Measurements from ENCODE around the gene P2RY11.

The P2RY11 gene

DNA sequence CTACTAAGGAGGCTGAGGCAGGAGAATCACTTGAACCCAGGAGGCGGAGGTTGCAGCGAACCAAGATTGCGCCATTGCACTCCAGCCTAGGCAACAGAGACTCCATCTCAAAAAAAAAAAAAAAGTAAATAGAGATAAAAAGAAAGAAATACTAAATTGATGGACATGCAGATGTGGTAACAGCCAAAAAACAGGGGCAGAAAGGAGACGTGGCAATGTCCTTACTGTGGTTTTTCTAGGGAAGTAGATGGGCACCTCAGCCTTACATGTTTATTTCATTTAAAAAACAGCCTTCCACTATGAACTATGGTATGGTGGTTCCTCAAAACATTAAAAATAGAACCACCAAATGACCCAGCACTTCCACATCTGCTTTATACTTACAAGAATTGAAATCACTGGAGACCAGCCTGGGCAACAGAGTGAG is 14.7 kb downstream of the P2RY11 start:
- no peaks in the 10 kb centered on the region for H3K36me3 ChIP-seq (ENCODE audit: control insufficient read depth, insufficient read depth, low read length)
- H3K27ac ChIP-seq (ENCODE audit: insufficient read depth, low read depth, low read length, poor library complexity, severe bottlenecking) = no peak overlapping the region
- H3K4me3 ChIP-seq (ENCODE audit: insufficient read depth, low read depth, low read length) = no peak overlapping the region
- no peaks in the 10 kb centered on the region for H3K27me3 ChIP-seq (ENCODE audit: control insufficient read depth, insufficient read depth, low read length, poor library complexity, severe bottlenecking)
- no peaks in the 10 kb centered on the region for H3K4me1 ChIP-seq (ENCODE audit: control insufficient read depth, insufficient read depth, low read length)
- H3K9me3 ChIP-seq (ENCODE audit: control insufficient read depth, low read length) = no peaks in the 10 kb centered on the region
- 93 to 97% methylated on average over 3 to 4 of the region's 4 CpGs for WGBS, 2 experiments

GRCh38 chr19:10132905-10133304 is 21.4 kb downstream of the P2RY11 start:
- Histone ChIP-seq H3K4me1 (ENCODE audit: control insufficient read depth, insufficient read depth, low read length) (no peaks in the 10 kb centered on the region), H3K4me3 (ENCODE audit: insufficient read depth, low read depth, low read length) (no peak overlapping the region), H3K9me3 (ENCODE audit: control insufficient read depth, low read length) (no peaks in the 10 kb centered on the region), H3K27me3 (ENCODE audit: control insufficient read depth, insufficient read depth, low read length, poor library complexity, severe bottlenecking) (no peaks in the 10 kb centered on the region), H3K27ac (ENCODE audit: insufficient read depth, low read depth, low read length, poor library complexity, severe bottlenecking) (no peak overlapping the region), H3K36me3 (ENCODE audit: control insufficient read depth, insufficient read depth, low read length) (peaks cover 43% of the 10 kb centered on the region)
- WGBS, 2 experiments = 94 to 95% methylated on average over 7 of the region's 7 CpGs

- Histone ChIP-seq H3K9me3 (ENCODE audit: control insufficient read depth, low read length) (no peaks in the 10 kb centered on the region), H3K4me3 (ENCODE audit: insufficient read depth, low read depth, low read length) (no peak overlapping the region), H3K4me1 (ENCODE audit: control insufficient read depth, insufficient read depth, low read length) (no peaks in the 10 kb centered on the region), H3K27me3 (ENCODE audit: control insufficient read depth, insufficient read depth, low read length, poor library complexity, severe bottlenecking) (no peaks in the 10 kb centered on the region), H3K27ac (ENCODE audit: insufficient read depth, low read depth, low read length, poor library complexity, severe bottlenecking) (no peak overlapping the region), H3K36me3 (ENCODE audit: control insufficient read depth, insufficient read depth, low read length) (peaks cover 50% of the 10 kb centered on the region)
- 95 to 97% methylated on average over 11 of the region's 11 CpGs for WGBS, 2 experiments
Observed at GRCh38 chr19:10133596-10133995, 22.1 kb downstream of the P2RY11 start.

DNA sequence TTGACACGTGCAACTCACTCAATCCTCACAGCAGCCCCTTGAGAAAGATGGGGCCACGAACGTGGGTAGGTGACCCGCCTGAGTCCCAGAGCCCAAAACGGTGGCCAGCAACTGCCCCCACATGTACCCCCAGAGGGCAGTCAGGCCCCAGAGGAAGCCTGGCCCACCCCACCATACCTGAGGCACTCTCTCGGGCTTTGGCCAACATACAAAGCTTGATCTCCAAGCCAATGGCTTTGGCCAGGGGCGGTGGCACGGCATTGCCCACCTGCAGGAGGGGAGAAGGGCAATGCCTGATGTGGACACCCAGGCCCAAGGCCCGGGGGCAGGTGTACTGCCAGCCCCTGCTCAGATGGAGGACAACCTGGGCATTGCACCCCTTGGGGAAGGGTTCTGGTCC is 22.5 kb downstream of the P2RY11 start:
- no peaks in the 10 kb centered on the region for H3K4me1 ChIP-seq (ENCODE audit: control insufficient read depth, insufficient read depth, low read length)
- peaks cover 55% of the 10 kb centered on the region for H3K36me3 ChIP-seq (ENCODE audit: control insufficient read depth, insufficient read depth, low read length)
- no peak overlapping the region for H3K27ac ChIP-seq (ENCODE audit: insufficient read depth, low read depth, low read length, poor library complexity, severe bottlenecking)
- no peaks in the 10 kb centered on the region for H3K27me3 ChIP-seq (ENCODE audit: control insufficient read depth, insufficient read depth, low read length, poor library complexity, severe bottlenecking)
- H3K9me3 ChIP-seq (ENCODE audit: control insufficient read depth, low read length) = no peaks in the 10 kb centered on the region
- no peak overlapping the region for H3K4me3 ChIP-seq (ENCODE audit: insufficient read depth, low read depth, low read length)
- 93 to 94% methylated on average over 9 of the region's 9 CpGs for WGBS, 2 experiments

DNA sequence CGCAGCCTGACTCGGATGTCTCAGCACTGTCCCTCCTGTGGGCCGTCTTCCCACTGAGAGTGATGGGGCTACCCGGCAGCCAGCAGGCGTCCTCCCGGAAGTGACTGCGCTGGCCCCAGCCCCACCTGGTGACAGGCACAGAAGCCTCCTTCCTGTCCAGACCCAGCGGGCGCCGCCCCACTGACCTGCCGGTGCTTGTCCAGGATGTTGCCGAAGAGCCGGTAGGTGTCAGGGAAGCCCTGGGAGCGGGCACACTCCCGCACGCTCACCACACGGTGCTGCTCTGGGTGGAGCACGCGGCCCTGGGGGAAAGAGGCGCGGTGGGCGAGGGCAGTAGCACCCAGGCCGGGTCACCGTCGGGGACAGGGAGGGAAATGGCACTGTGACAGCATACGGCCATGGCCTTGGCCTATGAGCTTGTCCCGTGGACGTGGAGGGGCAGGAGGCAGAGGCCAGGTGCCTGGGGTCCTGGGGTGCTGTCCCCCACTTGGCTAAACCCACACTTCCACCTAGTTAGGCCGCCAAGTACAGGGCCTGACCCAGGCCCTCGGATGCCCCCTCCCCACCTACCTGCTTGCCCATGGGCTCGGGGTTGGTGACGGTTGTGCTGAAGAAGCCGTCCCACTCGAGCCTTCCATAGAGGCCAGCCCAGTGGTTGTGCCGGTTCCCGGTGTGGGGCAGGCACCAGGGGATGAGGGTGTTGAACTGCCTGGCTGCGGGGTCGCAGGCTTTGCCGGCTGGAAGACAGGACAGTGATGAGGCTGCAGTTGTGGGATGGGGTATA is 24.2 kb downstream of the P2RY11 start:
- Histone ChIP-seq H3K27ac (ENCODE audit: insufficient read depth, low read depth, low read length, poor library complexity, severe bottlenecking) (no peak overlapping the region), H3K9me3 (ENCODE audit: control insufficient read depth, low read length) (no peaks in the 10 kb centered on the region), H3K4me3 (ENCODE audit: insufficient read depth, low read depth, low read length) (no peak overlapping the region), H3K4me1 (ENCODE audit: control insufficient read depth, insufficient read depth, low read length) (no peaks in the 10 kb centered on the region), H3K27me3 (ENCODE audit: control insufficient read depth, insufficient read depth, low read length, poor library complexity, severe bottlenecking) (no peaks in the 10 kb centered on the region), H3K36me3 (ENCODE audit: control insufficient read depth, insufficient read depth, low read length) (peaks cover 69% of the 10 kb centered on the region)
- WGBS, 2 experiments = 96% methylated on average over 39 of the region's 39 CpGs

- H3K27me3 ChIP-seq (ENCODE audit: control insufficient read depth, insufficient read depth, low read length, poor library complexity, severe bottlenecking) = no peaks in the 10 kb centered on the region
- no peak overlapping the region for H3K27ac ChIP-seq (ENCODE audit: insufficient read depth, low read depth, low read length, poor library complexity, severe bottlenecking)
- H3K9me3 ChIP-seq (ENCODE audit: control insufficient read depth, low read length) = no peaks in the 10 kb centered on the region
- H3K4me3 ChIP-seq (ENCODE audit: insufficient read depth, low read depth, low read length) = no peak overlapping the region
- H3K36me3 ChIP-seq (ENCODE audit: control insufficient read depth, insufficient read depth, low read length) = peaks cover 76% of the 10 kb centered on the region
- WGBS, 2 experiments = 97% methylated on average over 14 of the region's 14 CpGs
- H3K4me1 ChIP-seq (ENCODE audit: control insufficient read depth, insufficient read depth, low read length) = no peaks in the 10 kb centered on the region
Observed at GRCh38 chr19:10136936-10137335, 25.4 kb downstream of the P2RY11 start.

GRCh38 chr19:10137751-10138682 is 26.5 kb downstream of the P2RY11 start:
- Histone ChIP-seq H3K27ac (ENCODE audit: insufficient read depth, low read depth, low read length, poor library complexity, severe bottlenecking) (no peak overlapping the region), H3K36me3 (ENCODE audit: control insufficient read depth, insufficient read depth, low read length) (peaks cover 81% of the 10 kb centered on the region), H3K4me1 (ENCODE audit: control insufficient read depth, insufficient read depth, low read length) (no peaks in the 10 kb centered on the region), H3K9me3 (ENCODE audit: control insufficient read depth, low read length) (no peaks in the 10 kb centered on the region), H3K27me3 (ENCODE audit: control insufficient read depth, insufficient read depth, low read length, poor library complexity, severe bottlenecking) (no peaks in the 10 kb centered on the region), H3K4me3 (ENCODE audit: insufficient read depth, low read depth, low read length) (no peak overlapping the region)
- 96% methylated on average over 38 of the region's 38 CpGs for WGBS, 2 experiments

- WGBS, 2 experiments = 95 to 96% methylated on average over 27 of the region's 27 CpGs
- Histone ChIP-seq H3K27ac (ENCODE audit: insufficient read depth, low read depth, low read length, poor library complexity, severe bottlenecking) (peak overlapping the region; percentile 50), H3K36me3 (ENCODE audit: control insufficient read depth, insufficient read depth, low read length) (peaks cover 80% of the 10 kb centered on the region), H3K4me1 (ENCODE audit: control insufficient read depth, insufficient read depth, low read length) (no peaks in the 10 kb centered on the region), H3K9me3 (ENCODE audit: control insufficient read depth, low read length) (no peaks in the 10 kb centered on the region), H3K27me3 (ENCODE audit: control insufficient read depth, insufficient read depth, low read length, poor library complexity, severe bottlenecking) (no peaks in the 10 kb centered on the region), H3K4me3 (ENCODE audit: insufficient read depth, low read depth, low read length) (no peak overlapping the region)
Observed at GRCh38 chr19:10138879-10139795, 27.6 kb downstream of the P2RY11 start.

GRCh38 chr19:10139952-10140351 is 28.5 kb downstream of the P2RY11 start:
- Histone ChIP-seq H3K4me1 (ENCODE audit: control insufficient read depth, insufficient read depth, low read length) (no peaks in the 10 kb centered on the region), H3K27me3 (ENCODE audit: control insufficient read depth, insufficient read depth, low read length, poor library complexity, severe bottlenecking) (no peaks in the 10 kb centered on the region), H3K4me3 (ENCODE audit: insufficient read depth, low read depth, low read length) (no peak overlapping the region), H3K9me3 (ENCODE audit: control insufficient read depth, low read length) (no peaks in the 10 kb centered on the region), H3K36me3 (ENCODE audit: control insufficient read depth, insufficient read depth, low read length) (peaks cover 85% of the 10 kb centered on the region), H3K27ac (ENCODE audit: insufficient read depth, low read depth, low read length, poor library complexity, severe bottlenecking) (peak overlapping the region; percentile 50)
- 93 to 96% methylated on average over 23 of the region's 23 CpGs for WGBS, 2 experiments
